NCI-H1105 treated with DMSO at 0.1 percent for 48 hours (cell line): ENCODE data around the gene JADE2.
"Not testable (repeated sequence)": the region's sequence is repeated elsewhere in the genome, so short reads cannot be mapped to it uniquely, and the experiment has no call there.

Experiments used
- DNase-seq: peaks from one replicate; lab custom pipeline; 2025; lab: John Stamatoyannopoulos, UW

The JADE2 gene

GRCh38 chr5:134592141-134592746 lies 66.8 kb downstream of the JADE2 start:
- DNase-seq: no peak

- DNase-seq: no peak
These were observed 68.9 kb downstream of the JADE2 start for GRCh38 chr5:134594336-134594735.

- no peak for DNase-seq
These were observed 69.5 kb downstream of the JADE2 start for GRCh38 chr5:134594797-134595457.

GRCh38 chr5:134595458-134595838 lies 70.0 kb downstream of the JADE2 start:
- no peak for DNase-seq

GRCh38 chr5:134599820-134600219 lies 74.3 kb downstream of the JADE2 start:
- DNase-seq: not testable (repeated sequence)

GRCh38 chr5:134600600-134600999 lies 75.1 kb downstream of the JADE2 start:
- DNase-seq: no peak

GRCh38 chr5:134603059-134603458 lies 77.6 kb downstream of the JADE2 start:
- no peak for DNase-seq

- no peak for DNase-seq
These were observed 79.4 kb downstream of the JADE2 start for GRCh38 chr5:134604908-134605307.

- DNase-seq: no peak
These were observed 81.3 kb downstream of the JADE2 start for GRCh38 chr5:134606726-134607125.

GRCh38 chr5:134608555-134608954 lies 83.1 kb downstream of the JADE2 start:
- no peak for DNase-seq

GRCh38 chr5:134609232-134609851 lies 83.9 kb downstream of the JADE2 start:
- no peak for DNase-seq

- DNase-seq: no peak
These were observed 85.3 kb downstream of the JADE2 start for GRCh38 chr5:134610725-134611124.

- no peak for DNase-seq
These were observed 86.0 kb downstream of the JADE2 start for GRCh38 chr5:134611515-134611914.

- DNase-seq: no peak
These were observed 89.1 kb downstream of the JADE2 start for GRCh38 chr5:134614450-134615085.

- no peak for DNase-seq
These were observed 95.2 kb downstream of the JADE2 start for GRCh38 chr5:134620634-134621033.

- no peak for DNase-seq
These were observed 100.1 kb downstream of the JADE2 start for GRCh38 chr5:134625559-134625958.

- no peak for DNase-seq
These were observed 101.0 kb downstream of the JADE2 start for GRCh38 chr5:134626369-134627014.
